COR-L47 (cell line): ENCODE results near the gene PCCA.
A peak's percentile ranks its signal among the peaks of the same experiment; 100 is the strongest.
"Not testable (repeated sequence)": the region's sequence is repeated elsewhere in the genome, so short reads cannot be mapped to it uniquely, and the experiment has no call there.

Experiments used
- DNase-seq: peaks from one replicate; lab custom pipeline; 2025; lab: John Stamatoyannopoulos, UW

Gene PCCA

GRCh38 chr13:100245104-100245503 is 156.2 kb downstream of the PCCA start:
- DNase-seq, result no peak

DNA sequence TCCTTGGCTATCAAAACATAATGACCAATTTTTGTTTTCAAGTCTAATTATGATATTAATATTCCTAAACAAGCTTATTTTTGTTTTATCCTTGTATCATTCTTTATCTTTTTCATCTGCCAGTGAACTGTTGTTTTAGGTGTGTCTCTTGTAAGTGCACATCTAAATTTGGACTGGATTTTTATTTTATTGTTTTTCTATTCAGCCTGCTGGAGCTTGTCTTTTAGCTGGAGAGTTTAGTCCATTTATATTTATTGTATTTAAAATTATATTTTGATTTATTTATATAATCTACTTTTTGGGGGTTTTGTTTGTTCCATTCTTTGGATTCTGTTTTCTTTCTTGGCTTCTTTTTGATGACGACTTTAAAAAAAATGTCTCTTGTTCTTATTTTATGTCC is 159.0 kb downstream of the PCCA start:
- no peak for DNase-seq

DNA sequence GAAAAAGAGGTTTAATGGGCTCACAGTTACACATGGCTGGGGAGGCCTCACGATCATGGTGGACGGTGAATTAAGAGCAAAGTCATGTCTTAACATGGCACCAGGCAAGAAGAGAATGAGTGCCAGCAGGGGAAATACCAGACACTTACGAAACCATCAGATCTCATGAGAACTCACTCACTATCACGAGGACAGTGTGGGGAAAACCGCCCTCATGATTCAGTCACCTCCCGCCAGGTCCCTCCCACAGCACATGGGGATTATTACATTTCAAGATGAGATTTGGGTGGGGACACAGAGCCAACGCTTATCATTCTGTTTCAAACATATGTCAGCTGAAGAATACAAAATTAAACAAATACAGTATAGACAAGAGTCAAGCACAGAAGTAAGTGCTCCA is 165.1 kb downstream of the PCCA start:
- DNase-seq, result no peak

GRCh38 chr13:100262404-100262803 is 173.5 kb downstream of the PCCA start:
- DNase-seq, result no peak

- DNase-seq, result no peak
Measured at GRCh38 chr13:100266026-100266425, 177.1 kb downstream of the PCCA start.

GRCh38 chr13:100269837-100270236 is 180.9 kb downstream of the PCCA start:
- no peak for DNase-seq

DNA sequence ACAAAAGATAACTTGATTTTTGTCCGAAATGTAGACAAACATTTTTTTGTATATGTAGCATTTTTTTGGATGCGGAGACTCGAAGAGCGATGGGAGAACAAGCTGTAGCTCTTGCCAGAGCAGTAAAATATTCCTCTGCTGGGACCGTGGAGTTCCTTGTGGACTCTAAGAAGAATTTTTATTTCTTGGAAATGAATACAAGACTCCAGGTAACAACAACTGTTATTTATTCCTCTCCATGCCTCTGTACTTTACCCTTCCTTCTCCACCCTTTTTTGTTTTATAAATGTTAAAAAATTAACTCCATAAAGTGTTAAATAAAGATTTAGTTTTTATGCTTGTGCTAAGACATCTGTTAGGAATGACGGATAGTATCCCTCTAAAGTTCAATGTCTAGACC is 184.2 kb downstream of the PCCA start:
- DNase-seq, result no peak

DNA sequence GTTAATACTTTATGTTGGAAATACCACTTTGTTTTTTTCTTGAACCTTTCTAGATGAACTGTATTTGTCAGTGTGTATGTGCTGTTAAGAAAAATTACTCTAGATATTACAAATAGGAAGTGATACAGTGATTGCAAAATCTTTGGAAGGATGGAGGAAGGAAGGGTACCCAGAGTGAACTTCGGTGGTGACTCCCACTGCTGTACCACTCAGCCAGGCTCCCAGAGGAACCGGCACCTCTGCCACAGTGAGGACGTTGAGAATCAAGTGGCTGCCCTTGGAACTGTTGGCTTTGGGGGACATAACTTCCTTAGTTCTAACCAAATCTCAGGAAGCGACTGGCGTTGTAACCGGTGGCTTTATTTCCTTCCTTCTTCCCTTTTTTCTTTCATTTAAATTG is 184.7 kb downstream of the PCCA start:
- DNase-seq, result no peak

DNA sequence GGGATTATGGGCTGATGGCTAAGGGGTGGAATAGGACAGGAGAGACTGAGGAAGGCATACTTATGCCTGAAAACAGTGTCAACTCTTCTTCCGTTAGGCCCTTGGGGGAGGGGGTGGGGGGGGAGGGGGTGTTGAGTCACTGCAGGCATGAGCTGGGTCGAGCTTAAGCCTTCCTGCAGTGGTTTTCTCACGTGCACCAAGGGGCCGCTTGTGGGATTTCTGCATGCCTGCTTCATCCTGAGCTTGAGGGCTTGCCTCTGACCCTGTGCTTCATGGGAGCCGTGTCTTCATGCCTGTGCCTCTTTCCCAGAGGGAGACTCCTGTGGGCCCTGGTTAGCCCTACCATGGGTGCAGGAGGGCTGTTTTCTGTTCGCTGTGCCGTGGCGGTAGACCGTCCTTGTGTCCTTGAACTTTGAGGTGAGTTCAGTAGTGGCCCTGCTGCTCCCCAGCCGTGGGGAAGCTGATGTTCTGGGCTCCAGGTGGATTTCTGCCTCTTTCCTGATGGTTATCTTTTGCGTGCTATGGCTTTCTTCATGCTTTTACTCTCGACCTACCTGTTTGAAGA is 186.1 kb downstream of the PCCA start:
- no peak for DNase-seq

- DNase-seq, result no peak
Measured at GRCh38 chr13:100275746-100276145, 186.9 kb downstream of the PCCA start.

GRCh38 chr13:100280681-100281080 is 191.8 kb downstream of the PCCA start:
- DNase-seq, result no peak

- not testable (repeated sequence) for DNase-seq
Measured at GRCh38 chr13:100282306-100282705, 193.4 kb downstream of the PCCA start.

DNA sequence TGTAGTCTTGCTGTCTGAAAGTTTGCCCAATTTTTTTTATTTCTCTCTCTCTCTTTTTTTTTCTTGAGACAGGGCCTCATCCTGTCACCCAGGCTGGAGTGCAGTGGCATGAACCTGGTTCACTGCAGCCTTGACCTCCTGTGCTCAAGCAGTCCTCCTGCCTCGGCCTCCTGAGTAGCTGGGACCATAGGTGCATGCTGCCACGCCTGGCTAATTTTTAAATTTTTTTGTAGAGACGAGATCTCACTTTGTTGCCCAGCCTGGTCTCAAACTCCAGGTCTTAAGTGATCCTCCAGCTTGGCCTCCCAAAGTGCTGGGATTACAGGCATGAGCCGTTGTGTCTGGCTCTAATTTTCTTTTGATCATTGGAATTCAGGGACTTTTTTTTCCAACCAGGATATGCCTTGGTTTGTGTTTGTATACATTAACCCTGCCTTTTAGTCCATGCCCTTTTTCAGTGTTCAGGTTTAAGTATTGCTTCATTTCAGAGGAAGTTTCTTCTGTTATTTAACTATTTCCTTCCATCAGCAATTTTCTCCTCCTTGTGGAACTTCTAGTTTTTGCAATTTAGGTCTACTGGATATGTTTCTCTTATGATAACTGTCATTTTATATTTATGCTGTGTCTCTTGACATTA is 201.4 kb downstream of the PCCA start:
- no peak for DNase-seq

DNA sequence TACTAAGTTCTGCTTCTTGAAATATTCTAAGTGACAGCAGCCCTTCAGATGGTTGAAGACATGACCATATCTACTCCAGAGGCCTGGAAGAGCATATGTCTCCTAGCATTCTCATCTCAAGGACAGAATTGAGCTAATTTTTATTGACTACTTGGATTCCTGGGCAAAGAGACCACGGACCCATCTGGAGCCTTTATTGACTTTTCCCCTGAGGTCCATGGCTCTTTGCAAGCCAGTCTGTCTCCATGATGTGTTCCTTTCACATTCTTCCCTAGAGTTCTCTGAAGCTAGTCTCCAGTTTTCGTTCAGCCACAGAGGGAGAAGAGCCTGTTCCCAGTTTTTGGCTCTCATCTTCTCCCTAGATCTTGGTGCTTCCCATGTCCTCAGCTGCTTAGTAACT is 202.7 kb downstream of the PCCA start:
- DNase-seq, result no peak

- no peak for DNase-seq
Measured at GRCh38 chr13:100297413-100297812, 208.5 kb downstream of the PCCA start.

GRCh38 chr13:100298116-100298681 is 209.3 kb downstream of the PCCA start:
- no peak for DNase-seq

DNA sequence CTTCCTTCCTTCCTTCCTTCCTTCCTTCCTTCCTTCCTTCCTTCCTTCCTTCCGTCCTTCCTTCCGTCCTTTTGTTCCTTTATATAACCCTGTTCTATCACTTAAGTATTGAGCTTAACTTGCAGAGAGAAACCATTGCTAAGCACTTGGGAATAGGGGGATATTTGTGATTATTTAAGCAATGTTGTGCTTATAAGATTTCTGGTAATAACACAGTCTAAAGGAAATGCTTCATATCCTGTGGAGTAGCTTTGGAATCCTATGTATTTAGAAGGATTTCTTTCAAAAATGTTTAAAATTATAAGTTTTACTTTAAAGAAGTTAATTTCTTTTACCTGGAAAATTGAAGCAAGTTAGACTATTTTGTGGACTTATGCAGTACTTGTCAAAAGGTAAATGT is 209.8 kb downstream of the PCCA start:
- no peak for DNase-seq

DNA sequence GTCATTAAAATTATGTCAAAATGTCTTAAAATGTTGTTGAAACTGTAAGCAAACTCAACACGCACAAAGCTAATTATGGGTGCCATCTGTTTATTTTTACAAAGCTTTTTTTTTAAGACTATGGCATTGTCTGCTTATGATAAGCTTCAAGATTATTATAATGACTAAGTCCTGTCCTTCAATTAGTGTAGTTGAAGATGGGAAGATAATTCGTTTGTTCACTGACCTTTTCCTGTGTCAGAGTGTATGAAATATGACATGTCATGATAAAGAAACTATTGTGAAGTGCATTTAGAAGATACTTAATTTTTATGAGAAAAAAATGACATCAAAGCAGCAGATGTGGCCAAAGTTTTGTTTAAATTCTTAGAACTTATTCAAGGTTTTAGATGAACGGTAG is 211.3 kb downstream of the PCCA start:
- no peak for DNase-seq

DNA sequence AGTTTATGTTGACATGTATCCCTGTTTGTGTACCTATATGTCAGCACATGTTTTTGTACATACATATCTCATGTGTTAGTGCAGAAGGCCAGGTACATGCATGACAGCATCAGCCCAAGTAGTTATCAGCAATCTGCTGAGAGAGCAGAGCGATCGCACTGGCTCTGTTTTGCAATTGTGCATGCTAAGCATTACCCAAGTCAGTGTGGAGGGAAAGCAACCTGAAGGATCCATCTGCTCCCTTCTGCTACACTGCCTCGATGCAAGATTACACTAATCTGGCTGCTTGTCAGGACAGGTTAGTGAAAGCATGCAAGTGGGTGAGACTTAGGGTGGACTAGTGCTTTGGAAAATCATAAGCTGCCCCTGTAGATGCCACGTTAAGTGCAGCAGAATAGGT is 211.8 kb downstream of the PCCA start:
- DNase-seq, result no peak

DNA sequence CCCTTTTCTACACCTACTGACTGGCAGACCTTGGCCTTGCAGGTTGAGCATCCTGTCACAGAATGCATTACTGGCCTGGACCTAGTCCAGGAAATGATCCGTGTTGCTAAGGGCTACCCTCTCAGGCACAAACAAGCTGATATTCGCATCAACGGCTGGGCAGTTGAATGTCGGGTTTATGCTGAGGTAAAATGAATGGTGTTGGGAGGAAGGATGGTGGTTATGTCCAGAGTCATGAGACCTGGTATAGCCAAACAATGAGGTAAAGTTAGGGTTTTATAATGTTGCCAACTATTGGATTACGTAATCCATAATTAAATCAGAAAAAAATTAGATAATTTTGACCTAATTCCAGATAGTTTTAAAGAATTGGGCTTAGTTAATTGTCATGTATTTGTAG is 212.5 kb downstream of the PCCA start:
- peak; percentile 79 for DNase-seq

DNA sequence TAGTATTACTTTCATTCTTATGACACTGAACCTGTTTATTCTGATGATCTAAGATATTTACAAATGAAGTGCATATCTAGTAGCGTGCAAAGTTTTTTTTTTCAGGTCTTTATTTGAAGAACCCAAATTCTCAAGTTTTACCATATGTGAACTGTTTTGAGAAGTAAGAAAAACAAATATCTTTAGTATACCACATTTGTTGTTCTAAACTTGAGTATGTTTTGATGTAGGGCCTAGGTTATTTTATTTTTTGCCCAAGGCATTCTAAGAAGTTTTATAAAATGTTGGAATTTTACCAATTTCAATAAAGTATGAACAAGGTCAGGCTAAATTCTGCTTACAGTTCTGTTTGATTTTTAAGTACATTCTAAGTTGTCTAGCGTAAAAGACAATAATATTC is 213.5 kb downstream of the PCCA start:
- no peak for DNase-seq

GRCh38 chr13:100304229-100304628 is 215.3 kb downstream of the PCCA start:
- no peak for DNase-seq

DNA sequence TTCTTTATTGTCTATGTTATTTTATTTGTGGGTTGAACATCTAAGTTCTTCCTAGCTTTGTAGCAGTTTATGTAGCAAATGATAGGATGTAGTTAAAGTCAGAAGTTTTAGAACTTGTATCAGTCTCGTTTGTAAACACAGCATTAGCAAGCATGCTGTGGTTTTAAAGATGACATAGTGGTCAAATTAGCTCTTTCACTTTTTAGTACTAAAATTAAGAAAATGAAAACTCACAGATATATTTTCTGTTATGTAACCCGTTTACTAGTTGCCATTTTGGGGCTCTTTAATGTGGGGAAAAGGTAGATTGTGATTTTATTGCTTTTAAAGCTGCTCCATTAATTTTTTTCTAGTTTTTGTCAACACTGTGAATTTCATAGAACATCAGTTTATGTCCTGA is 216.5 kb downstream of the PCCA start:
- no peak for DNase-seq

GRCh38 chr13:100306030-100306429 is 217.1 kb downstream of the PCCA start:
- DNase-seq, result peak; percentile 65
